ENCODE results near the gene C1QTNF4. TPM values are rescaled to one million over a fixed set of nuclear protein-coding genes. Genes with fewer than 3 reads are reported as not detected.
A peak's percentile ranks its signal among the peaks of the same experiment; 100 is the strongest.

The C1QTNF4 gene
- total RNA-seq, 5 donors from 2014 or later (not counting 1 experiment from before 2014, with no cell fraction given): 0.53 to 2.0 (median 1.5) TPM

GRCh38 chr11:47599902-47600301, 5.7 kb upstream of the C1QTNF4 start:
- CTCF ChIA-PET: no interaction called here
- 86% methylated on average over 4 of the region's 4 CpGs for WGBS (ENCODE audit: insufficient coverage)

GRCh38 chr11:47595967-47596366, 1.8 kb upstream of the C1QTNF4 start:
- ATAC-seq (replicated peaks in 1 of 4): no peak
- Mint-ChIP-seq H3K4me1 (peaks cover 0 to 10% (median 5%) of the 10 kb centered on the region in 3 donors), H3K36me3 (no peaks in the 10 kb centered on the region), H3K27ac (no peak overlapping the region), H3K9me3 (no peaks in the 10 kb centered on the region), H3K27me3 (peaks cover 23 to 36% of the 10 kb centered on the region in 2 donors), H3K4me3 (no peak overlapping the region)
- ChIA-PET POLR2A (no interaction called here), CTCF (interaction anchor here in 1 of 2 donors (0.6 kb wide), 1 partner anchor 68 kb away, joined by 4 read pairs; no protein-coding TSS in a partner anchor)
- DNase-seq: no peak
- no CpG with 5 or more reads among the region's 1 CpG for WGBS (ENCODE audit: insufficient coverage)
- H3K27ac ChIP-seq (ENCODE audit: low read length): no peak overlapping the region
- H3K36me3 ChIP-seq (ENCODE audit: control insufficient read depth in 2 of 2, extremely low read depth in 1 of 2, insufficient read depth in 1 of 2, low read length in 1 of 2): no peaks in the 10 kb centered on the region
- H3K4me1 ChIP-seq (ENCODE audit: control insufficient read depth in 1 of 2, extremely low read depth in 1 of 2, insufficient read depth in 2 of 2, low read length in 2 of 2): peaks cover 0 to 15% of the 10 kb centered on the region in 2 experiments
- H3K4me3 ChIP-seq (ENCODE audit: control insufficient read depth in 1 of 2, extremely low read depth in 1 of 2, low read length in 1 of 2): no peak overlapping the region
- peaks cover 0 to 48% of the 10 kb centered on the region in 2 experiments for H3K27me3 ChIP-seq (replicated peaks in 1 of 2; ENCODE audit: control insufficient read depth in 2 of 2, extremely low read depth in 1 of 2, insufficient read depth in 2 of 2, low read length in 1 of 2)
- H3K9me3 ChIP-seq: no peaks in the 10 kb centered on the region

More at GRCh38 chr11:47599902-47600301, 5.7 kb upstream of the C1QTNF4 start:
- Histone ChIP-seq H3K27ac (ENCODE audit: low read length) (no peak overlapping the region), H3K27me3 (replicated peaks in 1 of 2; ENCODE audit: control insufficient read depth in 2 of 2, extremely low read depth in 1 of 2, insufficient read depth in 2 of 2, low read length in 1 of 2) (peaks cover 0 to 18% of the 10 kb centered on the region in 2 experiments), H3K9me3 (no peaks in the 10 kb centered on the region), H3K36me3 (ENCODE audit: control insufficient read depth in 2 of 2, extremely low read depth in 1 of 2, insufficient read depth in 1 of 2, low read length in 1 of 2) (no peaks in the 10 kb centered on the region), H3K4me1 (ENCODE audit: control insufficient read depth in 1 of 2, extremely low read depth in 1 of 2, insufficient read depth in 2 of 2, low read length in 2 of 2) (no peaks in the 10 kb centered on the region), H3K4me3 (ENCODE audit: control insufficient read depth in 1 of 2, extremely low read depth in 1 of 2, low read length in 1 of 2) (no peak overlapping the region)
- POLR2A ChIA-PET: no interaction called here
- no peaks in the 10 kb centered on the region for H3K9me3 Mint-ChIP-seq
- peaks cover 8 to 12% of the 10 kb centered on the region in 2 donors for H3K27me3 Mint-ChIP-seq
- H3K27ac Mint-ChIP-seq: no peak overlapping the region
- no peaks in the 10 kb centered on the region for H3K4me1 Mint-ChIP-seq
- no peaks in the 10 kb centered on the region for H3K36me3 Mint-ChIP-seq
- no peak for DNase-seq
- no peak for ATAC-seq (replicated peaks in 1 of 4)
- H3K4me3 Mint-ChIP-seq: no peak overlapping the region

GRCh38 chr11:47595029-47595428, 818 bp upstream of the C1QTNF4 start:
- Histone ChIP-seq H3K9me3 (no peaks in the 10 kb centered on the region), H3K4me3 (ENCODE audit: control insufficient read depth in 1 of 2, extremely low read depth in 1 of 2, low read length in 1 of 2) (no peak overlapping the region), H3K4me1 (ENCODE audit: control insufficient read depth in 1 of 2, extremely low read depth in 1 of 2, insufficient read depth in 2 of 2, low read length in 2 of 2) (peaks cover 0 to 15% of the 10 kb centered on the region in 2 experiments), H3K27me3 (replicated peaks in 1 of 2; ENCODE audit: control insufficient read depth in 2 of 2, extremely low read depth in 1 of 2, insufficient read depth in 2 of 2, low read length in 1 of 2) (peaks cover 0 to 45% of the 10 kb centered on the region in 2 experiments), H3K27ac (ENCODE audit: low read length) (no peak overlapping the region), H3K36me3 (ENCODE audit: control insufficient read depth in 2 of 2, extremely low read depth in 1 of 2, insufficient read depth in 1 of 2, low read length in 1 of 2) (no peaks in the 10 kb centered on the region)
- Mint-ChIP-seq H3K27me3 (peaks cover 23 to 36% of the 10 kb centered on the region in 2 donors), H3K4me1 (peaks cover 0 to 10% (median 5%) of the 10 kb centered on the region in 3 donors), H3K9me3 (no peaks in the 10 kb centered on the region), H3K36me3 (no peaks in the 10 kb centered on the region), H3K27ac (no peak overlapping the region), H3K4me3 (no peak overlapping the region)
- WGBS (ENCODE audit: insufficient coverage): 94% methylated on average over 5 of the region's 7 CpGs
- POLR2A ChIA-PET: no interaction called here
- ATAC-seq (replicated peaks in 1 of 4): no peak
- CTCF ChIA-PET: no interaction called here
- DNase-seq: no peak

- Mint-ChIP-seq H3K27me3 (peaks cover 23 to 34% of the 10 kb centered on the region in 2 donors), H3K9me3 (no peaks in the 10 kb centered on the region), H3K27ac (no peak overlapping the region), H3K36me3 (no peaks in the 10 kb centered on the region), H3K4me3 (peak overlapping the region in 1 of 3 donors; percentile 35), H3K4me1 (peaks cover 0 to 10% (median 5%) of the 10 kb centered on the region in 3 donors)
- H3K4me1 ChIP-seq (ENCODE audit: control insufficient read depth in 1 of 2, extremely low read depth in 1 of 2, insufficient read depth in 2 of 2, low read length in 2 of 2): peaks cover 0 to 15% of the 10 kb centered on the region in 2 experiments
- no peak overlapping the region for H3K27ac ChIP-seq (ENCODE audit: low read length)
- H3K36me3 ChIP-seq (ENCODE audit: control insufficient read depth in 2 of 2, extremely low read depth in 1 of 2, insufficient read depth in 1 of 2, low read length in 1 of 2): no peaks in the 10 kb centered on the region
- no peak for DNase-seq
- CTCF ChIA-PET: no interaction called here
- no peak for ATAC-seq (replicated peaks in 1 of 4)
- H3K27me3 ChIP-seq (replicated peaks in 1 of 2; ENCODE audit: control insufficient read depth in 2 of 2, extremely low read depth in 1 of 2, insufficient read depth in 2 of 2, low read length in 1 of 2): peaks cover 0 to 45% of the 10 kb centered on the region in 2 experiments
- no peak overlapping the region for H3K4me3 ChIP-seq (ENCODE audit: control insufficient read depth in 1 of 2, extremely low read depth in 1 of 2, low read length in 1 of 2)
- no peaks in the 10 kb centered on the region for H3K9me3 ChIP-seq
- 17% methylated on average over 4 of the region's 6 CpGs for WGBS (ENCODE audit: insufficient coverage)
- POLR2A ChIA-PET: no interaction called here
These were observed 698 bp downstream of the C1QTNF4 start for GRCh38 chr11:47593492-47593933.

- Mint-ChIP-seq H3K27me3 (peaks cover 23 to 34% of the 10 kb centered on the region in 2 donors), H3K27ac (no peak overlapping the region), H3K36me3 (no peaks in the 10 kb centered on the region), H3K4me1 (peaks cover 0 to 10% (median 5%) of the 10 kb centered on the region in 3 donors), H3K9me3 (no peaks in the 10 kb centered on the region), H3K4me3 (no peak overlapping the region)
- Histone ChIP-seq H3K9me3 (no peaks in the 10 kb centered on the region), H3K27me3 (replicated peaks in 1 of 2; ENCODE audit: control insufficient read depth in 2 of 2, extremely low read depth in 1 of 2, insufficient read depth in 2 of 2, low read length in 1 of 2) (peaks cover 0 to 45% of the 10 kb centered on the region in 2 experiments), H3K36me3 (ENCODE audit: control insufficient read depth in 2 of 2, extremely low read depth in 1 of 2, insufficient read depth in 1 of 2, low read length in 1 of 2) (no peaks in the 10 kb centered on the region), H3K4me3 (ENCODE audit: control insufficient read depth in 1 of 2, extremely low read depth in 1 of 2, low read length in 1 of 2) (no peak overlapping the region), H3K27ac (ENCODE audit: low read length) (no peak overlapping the region), H3K4me1 (ENCODE audit: control insufficient read depth in 1 of 2, extremely low read depth in 1 of 2, insufficient read depth in 2 of 2, low read length in 2 of 2) (peaks cover 0 to 15% of the 10 kb centered on the region in 2 experiments)
- ChIA-PET POLR2A (no interaction called here), CTCF (no interaction called here)
- WGBS (ENCODE audit: insufficient coverage): 80% methylated on average over 1 of the region's 2 CpGs
- DNase-seq (no peak), ATAC-seq (replicated peaks in 1 of 4) (no peak)
These were observed 1.2 kb downstream of the C1QTNF4 start for GRCh38 chr11:47592970-47593369.

GRCh38 chr11:47592251-47592650, 2.0 kb downstream of the C1QTNF4 start:
- Mint-ChIP-seq H3K27ac (no peak overlapping the region), H3K4me1 (peaks cover 0 to 10% (median 5%) of the 10 kb centered on the region in 3 donors), H3K9me3 (no peaks in the 10 kb centered on the region), H3K36me3 (no peaks in the 10 kb centered on the region), H3K4me3 (no peak overlapping the region), H3K27me3 (peaks cover 23 to 34% of the 10 kb centered on the region in 2 donors)
- WGBS (ENCODE audit: insufficient coverage): 56% methylated on average over 4 of the region's 4 CpGs
- no peaks in the 10 kb centered on the region for H3K36me3 ChIP-seq (ENCODE audit: control insufficient read depth in 2 of 2, extremely low read depth in 1 of 2, insufficient read depth in 1 of 2, low read length in 1 of 2)
- DNase-seq: no peak
- ATAC-seq (replicated peaks in 1 of 4): no peak
- POLR2A ChIA-PET: no interaction called here
- no peaks in the 10 kb centered on the region for H3K9me3 ChIP-seq
- H3K27ac ChIP-seq (ENCODE audit: low read length): no peak overlapping the region
- no peak overlapping the region for H3K4me3 ChIP-seq (ENCODE audit: control insufficient read depth in 1 of 2, extremely low read depth in 1 of 2, low read length in 1 of 2)
- peaks cover 0 to 41% of the 10 kb centered on the region in 2 experiments for H3K27me3 ChIP-seq (replicated peaks in 1 of 2; ENCODE audit: control insufficient read depth in 2 of 2, extremely low read depth in 1 of 2, insufficient read depth in 2 of 2, low read length in 1 of 2)
- H3K4me1 ChIP-seq (ENCODE audit: control insufficient read depth in 1 of 2, extremely low read depth in 1 of 2, insufficient read depth in 2 of 2, low read length in 2 of 2): peaks cover 0 to 15% of the 10 kb centered on the region in 2 experiments
- CTCF ChIA-PET: no interaction called here
